ENCODE measurements around the gene EFNA5.
A peak's percentile ranks its signal among the peaks of the same experiment; 100 is the strongest.

EFNA5 gene

GRCh38 chr5:107418902-107419301 is 251.8 kb downstream of the EFNA5 start:
- H3K27ac ChIP-seq: no peak overlapping the region
- DNase-seq (ENCODE audit: low read depth, low spot score): no peak

DNA sequence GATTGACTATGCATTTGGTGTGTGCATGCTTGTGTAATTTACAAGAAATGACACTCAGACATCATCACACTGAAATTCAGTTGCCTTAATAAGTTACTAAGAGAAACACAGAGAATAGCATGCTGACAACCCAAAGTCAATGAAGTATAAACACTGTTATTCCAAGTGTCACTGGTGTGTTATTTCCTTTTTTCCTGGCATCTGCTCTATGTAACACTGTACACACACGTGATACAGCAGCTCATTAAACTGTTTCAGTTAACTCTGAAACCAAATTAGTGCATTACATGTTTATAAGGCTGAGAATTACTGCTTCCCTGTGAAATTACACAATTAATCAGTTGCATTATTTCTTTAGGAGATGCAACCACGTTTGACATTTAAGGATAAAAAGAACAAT is 252.7 kb downstream of the EFNA5 start:
- no peak overlapping the region for H3K27ac ChIP-seq
- no peak for DNase-seq (ENCODE audit: low read depth, low spot score)

DNA sequence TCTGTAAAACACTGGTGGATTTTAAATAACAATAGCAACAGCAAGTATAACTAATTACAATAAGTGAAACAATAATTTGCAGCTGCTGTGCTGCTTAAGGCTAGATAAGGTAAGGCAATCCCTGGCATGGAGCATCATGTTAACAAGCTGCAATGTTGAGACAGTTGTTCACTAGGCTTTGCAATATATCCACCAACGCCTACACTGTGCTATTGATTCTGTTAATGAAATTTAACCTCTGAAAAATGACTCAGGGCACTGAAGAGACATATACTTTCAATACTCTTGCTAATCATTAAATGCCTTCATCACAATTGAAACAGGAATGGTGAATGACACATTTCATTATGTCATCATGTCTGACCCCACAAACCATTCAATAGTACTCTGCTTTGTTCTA is 255.0 kb downstream of the EFNA5 start:
- DNase-seq (ENCODE audit: low read depth, low spot score): no peak
- no peak overlapping the region for H3K27ac ChIP-seq

DNA sequence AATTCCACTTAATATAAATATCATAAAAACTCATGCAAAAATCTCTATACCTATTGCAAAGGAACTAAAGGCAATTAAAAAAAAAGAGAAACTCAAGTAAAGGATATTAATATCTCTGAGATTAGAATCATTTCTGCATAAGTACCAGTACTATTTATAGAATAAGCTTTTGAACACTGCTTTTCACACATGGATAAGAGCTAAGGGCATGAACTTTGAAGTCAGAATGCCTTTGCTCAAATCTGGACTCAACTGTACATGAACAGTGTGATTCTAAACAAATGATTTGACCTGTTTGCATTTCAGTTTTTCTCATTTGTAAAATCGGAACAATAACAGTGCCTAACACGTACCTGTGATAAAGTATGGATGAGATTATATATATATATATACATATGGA is 255.9 kb downstream of the EFNA5 start:
- no peak for DNase-seq (ENCODE audit: low read depth, low spot score)
- no peak overlapping the region for H3K27ac ChIP-seq

DNA sequence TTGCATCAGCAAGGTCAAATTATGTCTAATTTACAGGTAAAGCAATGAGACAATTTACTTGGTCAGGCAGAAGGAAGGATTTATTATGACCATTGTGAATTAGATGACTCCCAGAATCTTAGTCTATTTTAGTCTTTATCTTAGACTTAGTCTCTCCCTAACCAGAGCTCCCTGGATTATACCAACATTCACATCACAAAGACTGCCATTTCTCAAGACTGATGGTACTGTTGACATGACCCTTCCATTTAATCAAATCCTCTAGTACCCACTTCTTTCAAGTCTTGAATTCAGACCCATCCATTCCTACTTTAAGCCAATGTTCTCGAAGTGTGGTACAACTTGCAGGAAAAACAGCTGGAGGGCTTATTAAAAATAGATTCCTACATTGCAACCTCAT is 257.0 kb downstream of the EFNA5 start:
- no peak for DNase-seq (ENCODE audit: low read depth, low spot score)
- H3K27ac ChIP-seq: no peak overlapping the region

GRCh38 chr5:107408564-107408963 is 262.2 kb downstream of the EFNA5 start:
- H3K27ac ChIP-seq: no peak overlapping the region
- no peak for DNase-seq (ENCODE audit: low read depth, low spot score)

GRCh38 chr5:107407713-107408298 is 262.9 kb downstream of the EFNA5 start:
- no peak overlapping the region for H3K27ac ChIP-seq
- DNase-seq (ENCODE audit: low read depth, low spot score): no peak

GRCh38 chr5:107404595-107405374 is 266.0 kb downstream of the EFNA5 start:
- peak overlapping the region; percentile 31 for H3K27ac ChIP-seq
- no peak for DNase-seq (ENCODE audit: low read depth, low spot score)

DNA sequence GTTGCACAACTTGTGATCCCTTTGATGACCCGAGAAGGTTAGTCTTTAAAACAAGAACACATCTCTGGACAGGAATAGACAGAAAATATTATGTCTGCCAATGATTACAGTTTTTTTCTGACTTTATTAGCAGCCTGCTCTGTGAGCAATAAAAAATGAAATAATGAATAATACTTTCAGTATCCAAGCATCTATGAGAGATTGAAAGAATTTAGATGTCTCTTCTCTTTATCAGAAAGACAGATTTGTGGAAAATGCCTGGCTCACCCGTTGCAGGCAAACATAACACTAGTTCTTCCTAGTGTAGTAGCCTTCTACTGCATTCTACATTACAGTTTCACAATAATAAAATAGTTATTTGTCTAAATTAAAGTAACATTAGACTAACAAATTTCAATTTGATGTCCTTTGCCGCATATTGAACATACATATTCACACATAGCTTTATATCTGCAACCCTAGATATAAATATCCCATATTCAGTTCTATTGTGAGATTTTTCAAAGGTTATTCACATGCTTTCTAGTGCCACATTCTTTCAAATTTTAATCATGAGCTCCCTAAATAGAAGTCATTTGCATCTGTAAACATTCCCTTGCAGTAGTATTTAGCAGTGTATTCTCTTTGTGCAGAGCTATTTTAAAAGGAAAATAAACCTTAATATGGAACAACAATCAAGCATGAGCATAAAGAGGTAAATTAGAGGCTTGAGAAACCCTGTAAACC is 267.3 kb downstream of the EFNA5 start:
- no peak overlapping the region for H3K27ac ChIP-seq
- DNase-seq (ENCODE audit: low read depth, low spot score): no peak

- no peak for DNase-seq (ENCODE audit: low read depth, low spot score)
- no peak overlapping the region for H3K27ac ChIP-seq
These were observed 268.1 kb downstream of the EFNA5 start for GRCh38 chr5:107402434-107403227.

DNA sequence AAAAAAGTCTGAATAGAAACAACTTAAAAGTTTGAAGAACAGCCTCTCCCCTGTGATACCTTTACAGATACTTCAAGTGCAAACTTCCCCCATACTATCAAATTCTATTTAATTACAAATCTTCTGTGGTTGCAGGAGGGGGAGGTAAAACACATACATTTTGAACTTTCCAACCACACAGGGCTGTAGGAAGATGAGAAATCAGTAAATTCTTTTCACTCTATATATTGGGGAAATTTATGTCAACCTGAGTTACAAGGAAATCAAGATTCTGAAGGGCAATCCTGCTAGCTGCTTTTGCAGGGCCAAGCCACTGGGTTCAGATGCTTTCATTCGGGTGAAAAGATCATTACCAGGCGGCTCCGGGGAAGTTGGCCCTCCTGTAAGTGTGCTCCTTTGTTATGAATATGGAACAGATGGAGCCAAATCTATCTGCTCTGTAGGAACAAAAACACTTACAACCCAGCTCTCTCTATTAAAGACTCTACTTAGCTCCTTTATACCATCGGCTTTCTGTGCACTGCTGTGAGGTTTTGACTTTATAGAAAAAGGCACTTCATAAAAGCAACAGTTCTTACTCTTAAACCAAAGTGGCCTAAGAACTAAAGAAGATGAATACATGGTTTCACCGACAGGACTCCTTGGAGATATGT is 269.1 kb downstream of the EFNA5 start:
- H3K27ac ChIP-seq: no peak overlapping the region
- DNase-seq (ENCODE audit: low read depth, low spot score): no peak

DNA sequence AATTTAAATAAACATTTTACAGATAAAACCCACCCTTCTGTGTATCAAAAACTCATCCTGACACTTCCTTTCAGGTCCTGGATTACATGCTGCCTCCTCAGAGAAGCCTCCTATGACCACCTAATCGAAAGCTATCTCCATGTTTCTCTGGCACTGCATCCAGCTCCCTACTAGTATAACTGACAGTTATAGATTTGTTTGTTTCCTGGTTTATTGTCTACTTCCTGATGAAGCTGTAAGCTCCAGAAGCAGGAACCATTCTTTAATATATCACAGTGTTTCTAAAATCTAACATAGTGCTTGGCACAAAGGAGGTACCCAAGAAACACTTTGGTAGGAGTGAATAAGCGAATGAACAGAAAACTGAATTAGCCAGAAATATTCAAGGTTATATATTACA is 270.4 kb downstream of the EFNA5 start:
- DNase-seq (ENCODE audit: low read depth, low spot score): no peak

GRCh38 chr5:107398703-107399102 is 272.0 kb downstream of the EFNA5 start:
- no peak overlapping the region for H3K27ac ChIP-seq

More for the DNA sequence above, 270.4 kb downstream of the EFNA5 start:
- no peak overlapping the region for H3K27ac ChIP-seq

GRCh38 chr5:107396351-107396690 is 274.4 kb downstream of the EFNA5 start:
- no peak for DNase-seq (ENCODE audit: low read depth, low spot score)
- H3K27ac ChIP-seq: no peak overlapping the region

More at GRCh38 chr5:107398703-107399102, 272.0 kb downstream of the EFNA5 start:
- DNase-seq (ENCODE audit: low read depth, low spot score): no peak

GRCh38 chr5:107395632-107396350 is 274.9 kb downstream of the EFNA5 start:
- no peak overlapping the region for H3K27ac ChIP-seq
- DNase-seq (ENCODE audit: low read depth, low spot score): no peak

DNA sequence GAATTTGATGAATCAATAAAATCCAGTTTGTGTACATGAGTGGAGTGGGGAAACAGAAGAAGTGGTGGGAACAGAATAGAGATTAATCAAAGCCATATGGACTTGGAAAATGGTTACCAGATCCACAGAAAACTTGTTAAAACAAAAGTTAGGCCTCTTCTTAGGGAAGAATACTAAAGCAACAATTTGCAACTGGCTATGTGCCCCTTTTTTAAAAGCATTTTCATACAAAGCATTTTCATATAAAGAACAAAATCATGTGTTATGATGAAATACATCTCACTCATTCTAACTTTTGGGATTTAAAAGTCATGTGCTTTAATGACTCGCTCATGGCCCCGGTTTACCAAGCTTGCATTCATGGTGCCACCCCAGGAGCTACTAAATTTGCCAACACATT is 276.9 kb downstream of the EFNA5 start:
- DNase-seq (ENCODE audit: low read depth, low spot score): no peak

DNA sequence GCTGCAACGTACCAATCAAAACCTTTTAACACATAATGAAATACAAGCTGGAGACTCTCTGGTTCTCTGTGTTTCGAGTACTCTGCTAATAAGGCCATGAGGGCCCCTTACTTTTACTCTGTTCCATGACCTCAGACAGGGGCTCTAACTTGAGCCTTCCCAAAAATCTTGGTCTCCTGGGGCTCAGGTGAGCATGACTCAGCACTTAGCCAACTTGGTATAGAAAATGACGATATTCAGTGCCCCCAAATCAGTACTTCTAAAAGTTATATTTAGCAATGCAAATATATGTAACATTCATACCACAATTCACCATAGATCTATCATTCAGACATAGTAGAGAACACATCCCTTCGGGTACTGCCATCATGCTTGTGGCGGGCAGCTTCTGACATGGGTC is 278.9 kb downstream of the EFNA5 start:
- DNase-seq (ENCODE audit: low read depth, low spot score): no peak

More for the DNA sequence above, 276.9 kb downstream of the EFNA5 start:
- H3K27ac ChIP-seq: no peak overlapping the region

DNA sequence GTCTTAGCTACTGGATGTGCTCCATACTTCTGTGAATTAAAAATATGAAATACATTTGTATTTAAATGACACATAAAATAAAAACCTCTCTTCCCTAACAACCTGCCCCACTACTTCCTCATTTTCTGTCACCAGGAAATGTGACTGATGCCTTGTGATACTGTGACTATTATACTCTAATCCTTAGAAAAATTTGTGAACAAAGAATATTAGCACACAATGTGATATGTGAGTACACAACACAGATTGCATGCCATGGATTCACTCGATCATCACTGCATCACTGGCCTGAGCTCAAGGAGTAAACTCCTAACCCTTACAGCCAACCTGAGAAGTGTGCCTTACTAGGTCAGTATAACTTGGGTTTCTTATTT is 281.0 kb downstream of the EFNA5 start:
- peak overlapping the region; percentile 69 for H3K27ac ChIP-seq
- no peak for DNase-seq (ENCODE audit: low read depth, low spot score)

More for the DNA sequence above, 278.9 kb downstream of the EFNA5 start:
- no peak overlapping the region for H3K27ac ChIP-seq

DNA sequence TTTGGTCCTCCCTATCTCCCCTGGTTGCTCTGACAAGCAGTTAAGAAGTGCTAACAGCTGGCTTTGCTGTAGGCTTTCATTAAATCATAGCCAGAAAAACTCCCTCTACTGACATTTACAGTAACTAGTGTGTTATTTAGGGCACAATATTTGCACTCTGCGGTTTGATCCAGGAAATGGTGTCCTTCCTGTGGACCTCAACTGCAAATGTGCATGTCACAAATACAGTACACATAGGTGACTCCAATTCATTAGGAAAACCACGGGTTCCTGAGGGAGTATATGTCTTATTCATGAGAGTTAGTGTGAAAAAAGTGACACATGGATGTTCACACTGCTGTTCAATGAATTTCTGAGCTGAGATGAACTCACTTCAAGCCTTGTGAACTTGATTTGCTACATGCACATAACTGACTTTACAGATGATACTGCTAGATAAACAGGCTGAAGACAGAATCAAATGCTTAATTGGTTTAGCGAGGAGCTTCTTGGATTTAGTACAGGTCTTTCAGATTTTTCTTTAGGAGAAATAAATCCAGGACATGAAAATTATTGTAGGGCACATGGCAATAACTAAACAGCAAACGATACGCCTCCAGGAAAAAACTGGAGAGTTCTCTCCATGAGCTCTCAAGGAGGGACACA is 281.5 kb downstream of the EFNA5 start:
- DNase-seq (ENCODE audit: low read depth, low spot score): no peak
- H3K27ac ChIP-seq: peak overlapping the region; percentile 69

Measured in epithelial cell of prostate (primary cell).